Measurements from ENCODE around the gene CPXM2. TPM values are rescaled to one million over a fixed set of nuclear protein-coding genes. Genes with fewer than 3 reads are reported as not detected.

Gene CPXM2
- total RNA-seq, 8 experiments from 2014 or later = 0.05 to 4.6 (median 0.38) TPM; not detected in 1

- WGBS, 10 experiments = 12 to 68% (median 22%) methylated on average over 4 to 8 of the region's 8 CpGs; no CpG with 5 or more reads in 2 of the 10 experiments
- ATAC-seq (replicated peaks in 6 of 8) = peak in 1 of 8 experiments; percentile 41
- Histone ChIP-seq H3K4me3 (no peak overlapping the region), H3K27ac (no peak overlapping the region), H3K4me1 (replicated peaks in 1 of 2) (no peaks in the 10 kb centered on the region)
- in situ Hi-C loops (cut with MboI; ENCODE audit: low pct_unique_long_range_greater_than_20kb in 2 of 9, low sequenced_read_pairs in 9 of 9, unreplicated experiment in 9 of 9) = no loop called here
Observed at GRCh38 chr10:123781956-123782500, 109.6 kb downstream of the CPXM2 start.

GRCh38 chr10:123781324-123781900 is 110.2 kb downstream of the CPXM2 start:
- WGBS, 10 experiments = 50 to 100% (median 77%) methylated on average over 1 to 9 of the region's 9 CpGs; no CpG with 5 or more reads in 5 of the 10 experiments
- Histone ChIP-seq H3K4me3 (no peak overlapping the region), H3K27ac (no peak overlapping the region), H3K4me1 (replicated peaks in 1 of 2) (no peaks in the 10 kb centered on the region)
- ATAC-seq (replicated peaks in 6 of 8) = peak in 1 of 8 experiments; percentile 14
- in situ Hi-C loops (cut with MboI; ENCODE audit: low pct_unique_long_range_greater_than_20kb in 2 of 9, low sequenced_read_pairs in 9 of 9, unreplicated experiment in 9 of 9) = no loop called here

- no peaks in the 10 kb centered on the region for H3K4me1 ChIP-seq (replicated peaks in 1 of 2)
- H3K27ac ChIP-seq = no peak overlapping the region
- in situ Hi-C loops (cut with MboI; ENCODE audit: low pct_unique_long_range_greater_than_20kb in 2 of 9, low sequenced_read_pairs in 9 of 9, unreplicated experiment in 9 of 9) = no loop called here
- H3K4me3 ChIP-seq = no peak overlapping the region
- WGBS, 10 experiments = 40 to 89% (median 57%) methylated on average over 1 to 7 of the region's 7 CpGs
- ATAC-seq (replicated peaks in 6 of 8) = no peak
Observed at GRCh38 chr10:123778719-123779517, 112.7 kb downstream of the CPXM2 start.

GRCh38 chr10:123777881-123778280 is 113.7 kb downstream of the CPXM2 start:
- in situ Hi-C loops (cut with MboI; ENCODE audit: low pct_unique_long_range_greater_than_20kb in 2 of 9, low sequenced_read_pairs in 9 of 9, unreplicated experiment in 9 of 9) = no loop called here
- Histone ChIP-seq H3K27ac (no peak overlapping the region), H3K4me1 (replicated peaks in 1 of 2) (no peaks in the 10 kb centered on the region), H3K4me3 (no peak overlapping the region)
- 24 to 100% (median 78%) methylated on average over 1 to 3 of the region's 3 CpGs for WGBS, 10 experiments
- ATAC-seq (replicated peaks in 6 of 8) = no peak

- Histone ChIP-seq H3K4me3 (no peak overlapping the region), H3K4me1 (replicated peaks in 1 of 2) (no peaks in the 10 kb centered on the region), H3K27ac (no peak overlapping the region)
- no peak for ATAC-seq (replicated peaks in 6 of 8)
- WGBS, 10 experiments = 36 to 94% (median 76%) methylated on average over 2 to 10 of the region's 11 CpGs; no CpG with 5 or more reads in 2 of the 10 experiments
- in situ Hi-C loops (cut with MboI; ENCODE audit: low pct_unique_long_range_greater_than_20kb in 2 of 9, low sequenced_read_pairs in 9 of 9, unreplicated experiment in 9 of 9) = no loop called here
Observed at GRCh38 chr10:123774132-123774742, 117.4 kb downstream of the CPXM2 start.

GRCh38 chr10:123772645-123773508 is 118.7 kb downstream of the CPXM2 start:
- H3K27ac ChIP-seq = no peak overlapping the region
- no peak overlapping the region for H3K4me3 ChIP-seq
- 13 to 90% (median 33%) methylated on average over 1 to 3 of the region's 3 CpGs; no CpG with 5 or more reads in 3 of the 10 experiments for WGBS, 10 experiments
- H3K4me1 ChIP-seq (replicated peaks in 1 of 2) = no peaks in the 10 kb centered on the region
- in situ Hi-C loops (cut with MboI; ENCODE audit: low pct_unique_long_range_greater_than_20kb in 2 of 9, low sequenced_read_pairs in 9 of 9, unreplicated experiment in 9 of 9) = no loop called here
- ATAC-seq (replicated peaks in 6 of 8) = no peak

GRCh38 chr10:123771877-123772644 is 119.5 kb downstream of the CPXM2 start:
- in situ Hi-C loops (cut with MboI; ENCODE audit: low pct_unique_long_range_greater_than_20kb in 2 of 9, low sequenced_read_pairs in 9 of 9, unreplicated experiment in 9 of 9) = no loop called here
- WGBS, 10 experiments = 20 to 100% (median 83%) methylated on average over 1 to 2 of the region's 4 CpGs; no CpG with 5 or more reads in 1 of the 10 experiments
- Histone ChIP-seq H3K27ac (no peak overlapping the region), H3K4me3 (no peak overlapping the region), H3K4me1 (replicated peaks in 1 of 2) (no peaks in the 10 kb centered on the region)
- no peak for ATAC-seq (replicated peaks in 6 of 8)

- H3K4me3 ChIP-seq = no peak overlapping the region
- in situ Hi-C loops (cut with MboI; ENCODE audit: low pct_unique_long_range_greater_than_20kb in 2 of 9, low sequenced_read_pairs in 9 of 9, unreplicated experiment in 9 of 9) = no loop called here
- ATAC-seq (replicated peaks in 6 of 8) = no peak
- H3K4me1 ChIP-seq (replicated peaks in 1 of 2) = no peaks in the 10 kb centered on the region
- WGBS, 10 experiments = 24 to 80% (median 53%) methylated on average over 1 to 4 of the region's 4 CpGs; no CpG with 5 or more reads in 1 of the 10 experiments
- no peak overlapping the region for H3K27ac ChIP-seq
Observed at GRCh38 chr10:123769647-123770046, 122.0 kb downstream of the CPXM2 start.

- 10 to 88% (median 78%) methylated on average over 2 to 7 of the region's 8 CpGs; no CpG with 5 or more reads in 4 of the 10 experiments for WGBS, 10 experiments
- Histone ChIP-seq H3K4me3 (no peak overlapping the region), H3K4me1 (replicated peaks in 1 of 2) (no peaks in the 10 kb centered on the region), H3K27ac (no peak overlapping the region)
- no peak for ATAC-seq (replicated peaks in 6 of 8)
- in situ Hi-C loops (cut with MboI; ENCODE audit: low pct_unique_long_range_greater_than_20kb in 2 of 9, low sequenced_read_pairs in 9 of 9, unreplicated experiment in 9 of 9) = no loop called here
Observed at GRCh38 chr10:123766761-123767160, 124.8 kb downstream of the CPXM2 start.

- Histone ChIP-seq H3K4me1 (replicated peaks in 1 of 2) (no peaks in the 10 kb centered on the region), H3K27ac (no peak overlapping the region), H3K4me3 (no peak overlapping the region)
- no peak for ATAC-seq (replicated peaks in 6 of 8)
- in situ Hi-C loops (cut with MboI; ENCODE audit: low pct_unique_long_range_greater_than_20kb in 2 of 9, low sequenced_read_pairs in 9 of 9, unreplicated experiment in 9 of 9) = no loop called here
- WGBS, 10 experiments = 0 to 82% (median 39%) methylated on average over 1 to 3 of the region's 3 CpGs; no CpG with 5 or more reads in 3 of the 10 experiments
Observed at GRCh38 chr10:123766012-123766411, 125.6 kb downstream of the CPXM2 start.

- 20 to 90% (median 63%) methylated on average over 1 to 9 of the region's 23 CpGs; no CpG with 5 or more reads in 4 of the 10 experiments for WGBS, 10 experiments
- in situ Hi-C loops (cut with MboI; ENCODE audit: low pct_unique_long_range_greater_than_20kb in 2 of 9, low sequenced_read_pairs in 9 of 9, unreplicated experiment in 9 of 9) = no loop called here
- ATAC-seq (replicated peaks in 6 of 8) = no peak
- Histone ChIP-seq H3K27ac (no peak overlapping the region), H3K4me3 (no peak overlapping the region), H3K4me1 (replicated peaks in 1 of 2) (peaks cover 8 to 19% of the 10 kb centered on the region in 2 donors)
Observed at GRCh38 chr10:123761666-123762230, 129.9 kb downstream of the CPXM2 start.

Data from motor neuron (in vitro differentiated cells).